SH-SY5Y (cell line): ENCODE measurements around the gene ACAD9.

ENCODE experiments used
- GATA2 ChIP-seq: IDR thresholded peaks from 2 replicates; pipeline ENCODE4 v1.6.1; 2011; ENCODE audit warnings: mild to moderate bottlenecking, low read depth, low read length
- GATA3 ChIP-seq: IDR thresholded peaks from 2 replicates; pipeline ENCODE4 v1.6.1; 2011; ENCODE audit warnings: low read depth, mild to moderate bottlenecking, low read length, moderate library complexity

DNA sequence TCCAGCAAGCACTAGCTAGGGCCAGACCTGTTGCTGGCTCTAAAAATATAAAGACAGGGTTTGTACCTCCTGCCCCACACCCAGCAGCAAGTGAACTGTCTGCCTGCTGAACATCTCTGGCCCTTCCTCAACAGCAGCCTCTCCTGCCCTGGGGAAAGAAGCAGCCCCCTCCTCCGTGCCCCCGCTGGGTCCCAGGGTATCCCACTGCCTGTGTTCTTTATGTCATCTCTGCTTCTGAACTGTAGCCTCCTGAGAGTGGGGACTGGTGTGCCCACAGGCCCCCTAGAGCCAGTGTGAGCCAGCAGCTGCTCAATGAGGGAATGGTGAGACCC lies 54.5 kb downstream of the ACAD9 start:
- TF ChIP-seq GATA2 (no peak), GATA3 (no peak)
